G401 (cell line): ENCODE measurements around the gene SLC5A2. TPM values are rescaled to one million over a fixed set of nuclear protein-coding genes. Genes with fewer than 3 reads are reported as not detected.
"Not testable (repeated sequence)": the region's sequence is repeated elsewhere in the genome, so short reads cannot be mapped to it uniquely, and the experiment has no call there.

Experiments used
- DNase-seq: peaks from one replicate; pipeline ENCODE4 v3.0.0-alpha.2; 2015; ENCODE audit warnings: low spot score
- in situ Hi-C: cut with HindIII; loops from 2 replicates; pipeline ENCODE4 v1.10.0; 2016; ENCODE audit warnings: low sequenced_read_pairs, mixed read lengths
- total RNA-seq: library from RNA; depleted of rRNA; stranded (reverse); fragments of >200 nt; shearing (Covaris generic); gene quantifications from 2 replicates; pipeline ENCODE4 v1.2.3, GENCODE V29; 2014

The SLC5A2 gene
- total RNA-seq, 1 experiment from 2014 or later: not detected

GRCh38 chr16:31473264-31473984, 9.5 kb upstream of the SLC5A2 start:
- in situ Hi-C loops: no loop called here
- DNase-seq: no peak

- in situ Hi-C loops: no loop called here
- no peak for DNase-seq
Measured at GRCh38 chr16:31474173-31474714, 8.7 kb upstream of the SLC5A2 start.

GRCh38 chr16:31474773-31475738, 7.9 kb upstream of the SLC5A2 start:
- no peak for DNase-seq
- in situ Hi-C loops: no loop called here

GRCh38 chr16:31475946-31476302, 7.0 kb upstream of the SLC5A2 start:
- in situ Hi-C loops: no loop called here
- DNase-seq: no peak

GRCh38 chr16:31476303-31477219, 6.4 kb upstream of the SLC5A2 start:
- in situ Hi-C loops: no loop called here
- DNase-seq: no peak

GRCh38 chr16:31477220-31478216, 5.4 kb upstream of the SLC5A2 start:
- in situ Hi-C loops: no loop called here
- no peak for DNase-seq

GRCh38 chr16:31478956-31479355, 4.0 kb upstream of the SLC5A2 start:
- DNase-seq: no peak
- in situ Hi-C loops: no loop called here

- DNase-seq: no peak
- in situ Hi-C loops: no loop called here
Measured at GRCh38 chr16:31479751-31480150, 3.2 kb upstream of the SLC5A2 start.

- DNase-seq: no peak
- in situ Hi-C loops: no loop called here
Measured at GRCh38 chr16:31480851-31481536, 1.9 kb upstream of the SLC5A2 start.

- in situ Hi-C loops: not testable (repeated sequence)
Measured at GRCh38 chr16:31484048-31484447, 1.1 kb downstream of the SLC5A2 start.

GRCh38 chr16:31484491-31485171, 1.7 kb downstream of the SLC5A2 start:
- DNase-seq: no peak
- in situ Hi-C loops: no loop called here

More at GRCh38 chr16:31484048-31484447, 1.1 kb downstream of the SLC5A2 start:
- not testable (repeated sequence) for DNase-seq

GRCh38 chr16:31485571-31485970, 2.6 kb downstream of the SLC5A2 start:
- in situ Hi-C loops: no loop called here
- no peak for DNase-seq

- in situ Hi-C loops: no loop called here
Measured at GRCh38 chr16:31486045-31486444, 3.1 kb downstream of the SLC5A2 start.

GRCh38 chr16:31487071-31487719, 4.3 kb downstream of the SLC5A2 start:
- no peak for DNase-seq
- in situ Hi-C loops: no loop called here

More at GRCh38 chr16:31486045-31486444, 3.1 kb downstream of the SLC5A2 start:
- no peak for DNase-seq

GRCh38 chr16:31487720-31488467, 5.0 kb downstream of the SLC5A2 start:
- in situ Hi-C loops: no loop called here
- DNase-seq: peak; percentile 67
